Activated naive CD4-positive, alpha-beta T cell treated with anti-CD3 and anti-CD28 coated beads for 36 hours (primary cell): Measurements from ENCODE around the gene DLG2. TPM values are rescaled to one million over a fixed set of nuclear protein-coding genes. Genes with fewer than 3 reads are reported as not detected.

ENCODE experiments used
- CTCF ChIA-PET: fragments of 350-600 bp; sonication (Branson Sonifier 250); formaldehyde crosslinking; loops from one replicate; lab custom pipeline; 2021; ENCODE audit warnings: antibody characterized with exemption; lab: Charles Lee
- DNase-seq: peaks from one replicate; pipeline ENCODE4 v3.0.0-alpha.2; 2020
- H3K27ac Mint-ChIP-seq: one replicate; pipeline ENCODE4 v1.8.0; 2021; ENCODE audit warnings: mild to moderate bottlenecking, mixed read lengths
- H3K27me3 Mint-ChIP-seq: one replicate; pipeline ENCODE4 v1.8.0; 2021; ENCODE audit warnings: low read depth, mixed read lengths
- H3K36me3 Mint-ChIP-seq: one replicate; pipeline ENCODE4 v1.8.0; 2021; ENCODE audit warnings: low read depth, mixed read lengths
- H3K4me1 Mint-ChIP-seq: one replicate; pipeline ENCODE4 v1.8.0; 2021; ENCODE audit warnings: low read depth, mixed read lengths
- H3K4me3 Mint-ChIP-seq: one replicate; pipeline ENCODE4 v1.8.0; 2021; ENCODE audit warnings: mild to moderate bottlenecking, moderate library complexity, mixed read lengths
- H3K9me3 Mint-ChIP-seq: one replicate; pipeline ENCODE4 v1.8.0; 2021; ENCODE audit warnings: mixed read lengths
- intact Hi-C: fragments of 100-400 bp; cut with micrococcal nuclease; formaldehyde crosslinking; loops from one replicate; pipeline ENCODE4 v1.15.1; 2023
- total RNA-seq, 2 experiments: library from RNA; stranded (reverse); gene quantifications; one replicate each; pipeline ENCODE4 v1.2.3, GENCODE V29; 2021

The DLG2 gene
- total RNA-seq, 2 experiments from 2014 or later = 3.3 to 4.6 TPM

GRCh38 chr11:83695046-83695445 lies 1932.1 kb downstream of the DLG2 start:
- Mint-ChIP-seq H3K4me1 (no peaks in the 10 kb centered on the region), H3K36me3 (no peaks in the 10 kb centered on the region), H3K9me3 (peaks cover 2% of the 10 kb centered on the region), H3K27me3 (peaks cover 5% of the 10 kb centered on the region), H3K27ac (no peak overlapping the region), H3K4me3 (no peak overlapping the region)
- intact Hi-C loops = no loop called here
- no peak for DNase-seq
- CTCF ChIA-PET = interaction anchor here (0.6 to 0.7 kb wide), 2 partner anchors 31 to 38 kb away, joined by 3 read pairs; no protein-coding TSS in a partner anchor

- Mint-ChIP-seq H3K9me3 (peaks cover 2% of the 10 kb centered on the region), H3K27ac (no peak overlapping the region), H3K36me3 (no peaks in the 10 kb centered on the region), H3K4me3 (no peak overlapping the region), H3K4me1 (no peaks in the 10 kb centered on the region), H3K27me3 (peaks cover 4% of the 10 kb centered on the region)
- DNase-seq = no peak
- CTCF ChIA-PET = no interaction called here
- intact Hi-C loops = no loop called here
Observed at GRCh38 chr11:83694191-83694910, 1932.8 kb downstream of the DLG2 start.

- CTCF ChIA-PET = no interaction called here
- H3K27ac Mint-ChIP-seq = no peak overlapping the region
- H3K4me1 Mint-ChIP-seq = no peaks in the 10 kb centered on the region
Observed at GRCh38 chr11:83693306-83693992, 1933.7 kb downstream of the DLG2 start.

GRCh38 chr11:83692675-83693074 lies 1934.5 kb downstream of the DLG2 start:
- no peak for DNase-seq
- CTCF ChIA-PET = no interaction called here
- Mint-ChIP-seq H3K4me1 (no peaks in the 10 kb centered on the region), H3K9me3 (peaks cover 2% of the 10 kb centered on the region), H3K4me3 (no peak overlapping the region), H3K27ac (no peak overlapping the region), H3K36me3 (no peaks in the 10 kb centered on the region), H3K27me3 (peaks cover 4% of the 10 kb centered on the region)
- intact Hi-C loops = no loop called here

More at GRCh38 chr11:83693306-83693992, 1933.7 kb downstream of the DLG2 start:
- Mint-ChIP-seq H3K36me3 (no peaks in the 10 kb centered on the region), H3K4me3 (no peak overlapping the region), H3K9me3 (peaks cover 2% of the 10 kb centered on the region), H3K27me3 (peaks cover 4% of the 10 kb centered on the region)
- DNase-seq = no peak
- intact Hi-C loops = no loop called here

- H3K27me3 Mint-ChIP-seq = peaks cover 5% of the 10 kb centered on the region
- no peaks in the 10 kb centered on the region for H3K4me1 Mint-ChIP-seq
- intact Hi-C loops = no loop called here
- CTCF ChIA-PET = no interaction called here
- H3K36me3 Mint-ChIP-seq = no peaks in the 10 kb centered on the region
- H3K9me3 Mint-ChIP-seq = peaks cover 2% of the 10 kb centered on the region
- no peak overlapping the region for H3K4me3 Mint-ChIP-seq
- no peak overlapping the region for H3K27ac Mint-ChIP-seq
- DNase-seq = no peak
Observed at GRCh38 chr11:83691451-83691950, 1935.6 kb downstream of the DLG2 start.

- Mint-ChIP-seq H3K27ac (no peak overlapping the region), H3K27me3 (peaks cover 3% of the 10 kb centered on the region), H3K9me3 (no peaks in the 10 kb centered on the region), H3K36me3 (no peaks in the 10 kb centered on the region), H3K4me3 (no peak overlapping the region), H3K4me1 (no peaks in the 10 kb centered on the region)
- DNase-seq = no peak
- intact Hi-C loops = no loop called here
- CTCF ChIA-PET = no interaction called here
Observed at GRCh38 chr11:83689144-83689780, 1937.9 kb downstream of the DLG2 start.

GRCh38 chr11:83687787-83688186 lies 1939.4 kb downstream of the DLG2 start:
- H3K4me3 Mint-ChIP-seq = no peak overlapping the region
- H3K27me3 Mint-ChIP-seq = peaks cover 3% of the 10 kb centered on the region
- H3K9me3 Mint-ChIP-seq = no peaks in the 10 kb centered on the region
- DNase-seq = no peak
- H3K36me3 Mint-ChIP-seq = no peaks in the 10 kb centered on the region
- H3K4me1 Mint-ChIP-seq = no peaks in the 10 kb centered on the region
- CTCF ChIA-PET = no interaction called here
- intact Hi-C loops = no loop called here
- H3K27ac Mint-ChIP-seq = no peak overlapping the region

GRCh38 chr11:83685730-83686129 lies 1941.4 kb downstream of the DLG2 start:
- Mint-ChIP-seq H3K4me1 (no peaks in the 10 kb centered on the region), H3K4me3 (no peak overlapping the region), H3K27me3 (peaks cover 2% of the 10 kb centered on the region), H3K9me3 (no peaks in the 10 kb centered on the region), H3K27ac (no peak overlapping the region), H3K36me3 (no peaks in the 10 kb centered on the region)
- intact Hi-C loops = no loop called here
- CTCF ChIA-PET = no interaction called here
- no peak for DNase-seq

GRCh38 chr11:83684071-83684470 lies 1943.1 kb downstream of the DLG2 start:
- CTCF ChIA-PET = no interaction called here
- Mint-ChIP-seq H3K4me1 (no peaks in the 10 kb centered on the region), H3K27ac (no peak overlapping the region), H3K9me3 (no peaks in the 10 kb centered on the region), H3K4me3 (no peak overlapping the region), H3K27me3 (peaks cover 5% of the 10 kb centered on the region), H3K36me3 (no peaks in the 10 kb centered on the region)
- intact Hi-C loops = no loop called here
- DNase-seq = no peak

GRCh38 chr11:83682611-83682973 lies 1944.6 kb downstream of the DLG2 start:
- intact Hi-C loops = no loop called here
- no peak for DNase-seq

GRCh38 chr11:83681906-83682610 lies 1945.1 kb downstream of the DLG2 start:
- intact Hi-C loops = no loop called here
- Mint-ChIP-seq H3K27me3 (peaks cover 5% of the 10 kb centered on the region), H3K9me3 (no peaks in the 10 kb centered on the region), H3K4me3 (no peak overlapping the region), H3K36me3 (no peaks in the 10 kb centered on the region), H3K4me1 (no peaks in the 10 kb centered on the region), H3K27ac (no peak overlapping the region)
- DNase-seq = no peak
- CTCF ChIA-PET = no interaction called here

More at GRCh38 chr11:83682611-83682973, 1944.6 kb downstream of the DLG2 start:
- Mint-ChIP-seq H3K27ac (no peak overlapping the region), H3K27me3 (peaks cover 5% of the 10 kb centered on the region), H3K36me3 (no peaks in the 10 kb centered on the region), H3K4me1 (no peaks in the 10 kb centered on the region), H3K4me3 (no peak overlapping the region), H3K9me3 (no peaks in the 10 kb centered on the region)
- CTCF ChIA-PET = no interaction called here
